Transverse colon (tissue), 4 donors: ENCODE measurements around the gene ZNF853.

Source experiments
- CTCF ChIP-seq, 5 experiments: fragments of 200-600 bp in 3 of 5; fragments of 450-650 bp in 2 of 5; sonication (generic) in 3 of 5; IDR thresholded peaks; 1 replicate in 2 of 5; 2 replicates in 3 of 5; pipeline ENCODE4 v1.5.1; 2016 to 2017; ENCODE audit warnings: antibody characterized with exemption in 5 of 5, inconsistent platforms in 3 of 5, mild to moderate bottlenecking in 2 of 5, moderate library complexity in 1 of 5
- POLR2AphosphoS5 ChIP-seq, 3 donors: sonication (generic); formaldehyde crosslinking; IDR thresholded peaks; one replicate each; pipeline ENCODE4 v1.6.1; 2016; ENCODE audit warnings: antibody characterized with exemption in 3 of 3

GRCh38 chr7:6641305-6642035 lies 26.1 kb downstream of the ZNF853 start:
- TF ChIP-seq POLR2AphosphoS5 (IDR thresholded peaks at IDR 0.05) (no peak), CTCF (IDR thresholded peaks at IDR 0.05) (no peak)
